Stimulated activated CD4-positive, alpha-beta T cell treated with anti-CD3 and anti-CD28 coated beads, Interleukin-1b, Interleukin-23, amount 100 ng/mL, for 1 hour (primary cell): Measurements from ENCODE around the gene TAS2R30.
"Not testable (repeated sequence)": the region's sequence is repeated elsewhere in the genome, so short reads cannot be mapped to it uniquely, and the experiment has no call there.

ENCODE experiments used
- DNase-seq, 2 donors: peaks; one replicate each; pipeline ENCODE4 v3.0.0-alpha.2; 2020; ENCODE audit warnings: low read depth in 2 of 2

TAS2R30 gene

GRCh38 chr12:11130382-11130781 lies 4.1 kb downstream of the TAS2R30 start:
- DNase-seq, result no peak

- not testable (repeated sequence) for DNase-seq
These were observed 20.3 kb downstream of the TAS2R30 start for GRCh38 chr12:11114130-11114529.

- DNase-seq, result not testable (repeated sequence)
These were observed 23.2 kb downstream of the TAS2R30 start for GRCh38 chr12:11111213-11111612.

- DNase-seq, result no peak
These were observed 25.6 kb downstream of the TAS2R30 start for GRCh38 chr12:11108862-11109261.

- DNase-seq, result no peak
These were observed 26.7 kb downstream of the TAS2R30 start for GRCh38 chr12:11107719-11108118.

- DNase-seq, result no peak
These were observed 28.2 kb downstream of the TAS2R30 start for GRCh38 chr12:11106288-11106687.

- DNase-seq, result no peak
These were observed 28.9 kb downstream of the TAS2R30 start for GRCh38 chr12:11105546-11105945.

GRCh38 chr12:11094910-11095309 lies 39.5 kb downstream of the TAS2R30 start:
- DNase-seq, result not testable (repeated sequence)

GRCh38 chr12:11092128-11092527 lies 42.3 kb downstream of the TAS2R30 start, which contains the start of gene TAS2R43:
TAS2R43 (minus strand) TSS chr12:11092313; CDS start chr12:11092229, 84 bp downstream.
- DNase-seq, result no peak

- no peak for DNase-seq
These were observed 45.2 kb downstream of the TAS2R30 start for GRCh38 chr12:11089246-11089645.

GRCh38 chr12:11085419-11085818 lies 49.0 kb downstream of the TAS2R30 start:
- no peak for DNase-seq
